Activated T-helper 1 cell treated with anti-CD3 and anti-CD28 coated beads, Interleukin-12 subunit alpha, Interleukin-12 subunit beta, Interleukin-2, Interleukin-4 antibody, amounts not matched to agents 30 ng/mL and 10 ng/mL and 1 ng/mL, durations not matched to agents 14 hours and 24 hours and 36 hours (primary cell): ENCODE measurements around the gene CD164L2. TPM values are rescaled to one million over a fixed set of nuclear protein-coding genes. Genes with fewer than 3 reads are reported as not detected.

ENCODE experiments used
- DNase-seq: peaks from one replicate; pipeline ENCODE4 v3.0.0; 2021; ENCODE audit warnings: low spot score
- H3K27ac Mint-ChIP-seq: one replicate; pipeline ENCODE4 v1.8.0; 2021; ENCODE audit warnings: mild to moderate bottlenecking, mixed read lengths
- H3K27me3 Mint-ChIP-seq: one replicate; pipeline ENCODE4 v1.8.0; 2022; ENCODE audit warnings: mild to moderate bottlenecking, moderate library complexity, mixed read lengths; ENCODE audit not compliant: insufficient read depth
- H3K36me3 Mint-ChIP-seq: one replicate; pipeline ENCODE4 v1.8.0; 2021; ENCODE audit warnings: low read depth, mixed read lengths
- H3K4me1 Mint-ChIP-seq: one replicate; pipeline ENCODE4 v1.8.0; 2021; ENCODE audit warnings: low read depth, mixed read lengths
- H3K4me3 Mint-ChIP-seq: one replicate; pipeline ENCODE4 v1.8.0; 2021; ENCODE audit warnings: mild to moderate bottlenecking, moderate library complexity, mixed read lengths
- H3K9me3 Mint-ChIP-seq: one replicate; pipeline ENCODE4 v1.8.0; 2021; ENCODE audit warnings: mixed read lengths
- intact Hi-C: fragments of 100-400 bp; cut with micrococcal nuclease; formaldehyde crosslinking; loops from one replicate; pipeline ENCODE4 v1.15.1; 2024
- total RNA-seq: library from RNA; stranded (reverse); gene quantifications from 2 replicates; pipeline ENCODE4 v1.2.3, GENCODE V29; 2022

The CD164L2 gene
- total RNA-seq, 1 donor from 2014 or later, result not detected

DNA sequence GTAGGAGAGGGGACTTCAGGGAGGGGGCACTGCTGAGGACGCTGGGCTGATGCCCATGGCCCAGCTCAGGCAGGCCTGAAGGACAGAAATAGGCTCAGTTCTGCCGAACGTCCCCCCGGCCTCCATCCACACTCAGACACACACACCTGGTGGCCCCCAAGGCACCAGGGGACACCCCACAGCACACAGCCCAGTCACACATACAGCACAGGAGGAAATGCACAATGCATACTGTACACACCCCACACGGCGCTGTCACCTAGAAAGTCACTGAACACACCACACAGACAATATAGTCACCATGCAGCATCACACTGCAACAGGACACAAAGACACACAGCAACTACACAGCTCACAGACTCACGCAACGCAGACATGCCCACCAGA, 40.7 kb downstream of the CD164L2 start:
- H3K36me3 Mint-ChIP-seq, result peaks cover 24% of the 10 kb centered on the region
- H3K4me1 Mint-ChIP-seq, result peaks cover 59% of the 10 kb centered on the region
- intact Hi-C loops, result loop anchor here (1.0 to 5.0 kb wide), 2 partner anchors 15 to 1210 kb away; partner anchors contain the start of gene TRNAU1AP
- peak overlapping the region; percentile 99 for H3K27ac Mint-ChIP-seq
- no peaks in the 10 kb centered on the region for H3K9me3 Mint-ChIP-seq
- DNase-seq, result no peak
- peak overlapping the region; percentile 93 for H3K4me3 Mint-ChIP-seq
- H3K27me3 Mint-ChIP-seq, result no peaks in the 10 kb centered on the region

DNA sequence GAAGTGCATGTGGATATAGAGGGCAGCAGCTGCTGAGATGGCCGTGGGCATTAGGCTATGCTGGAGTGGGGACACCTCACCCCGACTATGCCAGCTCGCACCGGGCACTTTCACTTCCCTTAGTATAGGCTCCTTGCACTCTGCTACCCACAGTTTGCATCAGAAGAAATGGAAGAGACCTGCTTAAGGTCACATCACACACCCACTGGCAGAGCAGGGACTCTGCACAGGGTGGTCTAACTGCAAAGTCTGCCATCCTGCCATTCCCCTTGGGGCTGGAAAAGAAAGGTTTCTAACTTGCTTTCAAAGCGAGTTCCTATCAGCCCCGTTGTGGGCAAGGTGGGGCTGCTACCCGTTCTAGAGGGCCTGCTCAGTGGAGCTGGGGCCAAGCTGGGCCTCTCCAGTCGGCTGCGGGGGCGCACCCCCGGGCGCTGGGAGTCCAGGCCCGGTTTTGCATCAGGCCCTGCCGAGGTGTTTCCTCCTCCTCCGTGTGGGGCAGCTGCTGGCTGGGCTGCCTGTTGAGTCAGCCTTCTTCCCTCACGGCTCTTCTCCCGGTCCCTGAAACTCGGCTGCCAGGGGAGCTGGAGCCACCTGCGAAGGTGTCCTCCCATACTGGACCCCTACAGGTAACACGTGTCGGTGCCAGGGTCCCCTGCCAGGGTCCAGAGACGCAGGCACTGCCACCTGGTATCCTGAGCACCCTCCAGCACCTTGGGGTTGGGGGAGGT, 41.4 kb downstream of the CD164L2 start, which contains the start of gene SYTL1:
SYTL1 (plus strand) TSS at position 498 of the 728 bp plus-strand sequence. CDS start 3,313 bp downstream, outside the sequence.
- Mint-ChIP-seq H3K36me3 (peaks cover 24% of the 10 kb centered on the region), H3K27me3 (no peaks in the 10 kb centered on the region), H3K27ac (peak within 1 kb of the TSS; percentile 99)

DNA sequence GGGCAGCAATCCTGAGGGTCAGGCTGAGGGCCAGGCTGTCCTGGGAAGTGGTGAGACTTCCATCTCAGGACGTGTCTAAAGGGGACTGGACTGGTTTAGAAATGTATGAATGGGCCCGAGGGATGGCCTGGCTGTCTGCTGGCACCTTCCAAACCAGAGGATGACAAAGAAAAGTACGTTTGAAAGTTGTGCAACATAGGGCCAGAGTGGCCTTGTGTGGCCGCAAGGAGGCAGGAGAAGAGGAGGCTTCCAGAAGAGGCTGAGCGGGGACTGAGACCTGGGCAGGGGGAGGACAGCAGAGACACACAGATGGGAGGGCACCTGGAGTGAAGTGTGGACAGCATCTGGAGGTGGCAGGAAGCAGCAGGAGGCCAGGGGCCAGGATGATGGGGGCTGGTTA, 43.9 kb downstream of the CD164L2 start:
- intact Hi-C loops, result no loop called here
- Mint-ChIP-seq H3K36me3 (peaks cover 25% of the 10 kb centered on the region), H3K4me3 (no peak overlapping the region), H3K9me3 (no peaks in the 10 kb centered on the region), H3K27ac (peak overlapping the region; percentile 67), H3K27me3 (no peaks in the 10 kb centered on the region), H3K4me1 (peaks cover 55% of the 10 kb centered on the region)
- no peak for DNase-seq

More for the DNA sequence above, 41.4 kb downstream of the CD164L2 start, which contains the start of gene SYTL1:
- intact Hi-C loops, result loop anchor here (1.0 to 5.0 kb wide), 3 partner anchors 16 to 1211 kb away; partner anchors contain the start of genes TMEM222 and TRNAU1AP
- H3K4me1 Mint-ChIP-seq, result peaks cover 59% of the 10 kb centered on the region
- H3K9me3 Mint-ChIP-seq, result no peaks in the 10 kb centered on the region
- DNase-seq, result peak; percentile 63
- peak within 1 kb of the TSS; percentile 93 for H3K4me3 Mint-ChIP-seq

DNA sequence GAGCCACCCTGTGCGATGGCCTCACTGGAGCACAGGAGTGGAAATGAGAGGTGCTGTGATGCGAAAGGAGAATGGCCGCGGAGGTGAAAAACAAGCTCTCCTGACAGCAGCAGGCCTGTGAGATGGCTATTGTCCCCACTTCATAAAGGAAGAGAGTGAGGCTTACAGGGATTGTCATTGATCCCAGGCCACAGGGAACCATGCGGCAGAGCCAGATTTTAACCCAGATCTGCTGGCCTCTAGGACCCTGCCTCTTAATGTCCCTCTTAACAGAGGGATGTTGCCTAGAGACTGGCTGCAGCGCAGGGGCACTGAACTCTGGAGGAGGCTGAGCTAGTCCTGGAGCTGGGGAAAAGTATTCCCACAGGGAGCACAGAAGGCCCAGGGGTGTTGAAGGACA, 44.4 kb downstream of the CD164L2 start:
- H3K9me3 Mint-ChIP-seq, result no peaks in the 10 kb centered on the region
- no peak overlapping the region for H3K4me3 Mint-ChIP-seq
- no peaks in the 10 kb centered on the region for H3K27me3 Mint-ChIP-seq

DNA sequence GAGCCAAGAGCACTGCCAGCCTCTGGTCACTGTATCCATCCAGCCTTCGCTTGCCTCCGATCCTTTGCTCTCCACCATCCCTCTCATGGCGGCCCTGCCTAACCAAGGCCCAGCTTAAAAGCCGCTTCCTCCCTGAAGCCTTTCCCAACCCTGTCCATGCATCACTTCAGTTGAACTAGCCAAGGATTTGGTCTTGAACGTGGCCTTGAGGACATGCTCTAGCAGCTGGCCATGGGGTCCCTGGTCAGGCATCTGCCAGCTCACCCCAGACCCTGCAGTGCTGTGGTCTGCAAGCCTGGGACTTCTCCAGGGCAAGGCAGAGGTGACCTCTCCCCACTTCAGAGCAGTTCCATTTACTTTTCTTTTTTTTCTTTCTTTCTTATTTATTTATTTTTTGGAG, 46.4 kb downstream of the CD164L2 start:
- H3K4me3 Mint-ChIP-seq, result no peak overlapping the region
- no peak for DNase-seq

More for the DNA sequence above, 44.4 kb downstream of the CD164L2 start:
- peaks cover 28% of the 10 kb centered on the region for H3K36me3 Mint-ChIP-seq
- H3K27ac Mint-ChIP-seq, result peak overlapping the region; percentile 67
- H3K4me1 Mint-ChIP-seq, result peaks cover 51% of the 10 kb centered on the region
- intact Hi-C loops, result no loop called here
- DNase-seq, result no peak

DNA sequence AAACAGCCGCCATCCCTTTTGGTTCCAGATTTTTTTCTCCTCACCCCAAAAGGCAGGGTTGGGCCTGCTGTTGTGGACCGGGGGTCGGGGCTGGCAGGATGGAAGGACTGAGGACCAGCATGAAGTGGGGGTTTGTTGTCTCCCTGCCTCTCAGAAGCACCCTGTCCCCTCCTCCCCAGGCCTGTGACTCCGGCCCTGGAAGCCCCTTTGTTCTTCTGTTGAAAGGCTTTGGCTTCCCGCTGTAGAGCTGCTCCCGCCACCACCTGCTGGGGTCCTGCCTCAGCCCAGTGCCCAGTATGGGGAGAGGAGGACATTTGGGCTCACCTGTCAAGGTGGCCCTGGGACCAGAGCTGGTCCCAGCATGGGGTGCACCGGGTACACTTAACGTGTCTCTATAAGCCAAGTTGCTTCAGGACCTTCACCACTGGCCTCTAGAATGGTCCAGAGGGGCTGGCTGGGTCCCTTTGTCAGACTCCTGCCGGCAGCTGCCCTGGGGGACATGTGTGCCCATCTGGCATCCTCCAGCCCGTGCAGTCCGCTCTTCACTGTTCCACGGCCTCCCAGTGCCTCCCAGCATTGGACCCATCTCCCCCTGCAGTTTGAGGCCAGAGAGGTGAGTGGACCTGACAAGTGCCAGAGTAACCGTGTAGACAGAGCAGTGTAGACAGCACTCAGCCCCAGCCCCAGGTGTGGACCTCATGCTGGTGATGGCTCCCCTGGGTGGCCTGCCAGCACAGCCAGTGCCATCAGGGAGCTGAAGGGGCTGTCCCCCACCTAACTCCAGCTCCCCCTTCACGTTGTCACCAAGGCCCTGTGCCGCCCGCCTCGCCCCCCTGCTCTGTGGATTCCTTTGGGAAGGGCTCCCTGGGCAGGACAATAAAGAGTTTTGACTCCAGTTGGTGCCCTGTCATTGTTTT, 47.4 kb downstream of the CD164L2 start:
- DNase-seq, result no peak
- peaks cover 37% of the 10 kb centered on the region for H3K4me1 Mint-ChIP-seq
- no peak overlapping the region for H3K4me3 Mint-ChIP-seq
- no peaks in the 10 kb centered on the region for H3K27me3 Mint-ChIP-seq
- intact Hi-C loops, result no loop called here
- H3K27ac Mint-ChIP-seq, result no peak overlapping the region
- no peaks in the 10 kb centered on the region for H3K9me3 Mint-ChIP-seq
- H3K36me3 Mint-ChIP-seq, result peaks cover 39% of the 10 kb centered on the region

More for the DNA sequence above, 46.4 kb downstream of the CD164L2 start:
- H3K27me3 Mint-ChIP-seq, result no peaks in the 10 kb centered on the region
- H3K36me3 Mint-ChIP-seq, result peaks cover 35% of the 10 kb centered on the region
- H3K4me1 Mint-ChIP-seq, result peaks cover 47% of the 10 kb centered on the region
- H3K27ac Mint-ChIP-seq, result no peak overlapping the region
- no peaks in the 10 kb centered on the region for H3K9me3 Mint-ChIP-seq
- intact Hi-C loops, result no loop called here

DNA sequence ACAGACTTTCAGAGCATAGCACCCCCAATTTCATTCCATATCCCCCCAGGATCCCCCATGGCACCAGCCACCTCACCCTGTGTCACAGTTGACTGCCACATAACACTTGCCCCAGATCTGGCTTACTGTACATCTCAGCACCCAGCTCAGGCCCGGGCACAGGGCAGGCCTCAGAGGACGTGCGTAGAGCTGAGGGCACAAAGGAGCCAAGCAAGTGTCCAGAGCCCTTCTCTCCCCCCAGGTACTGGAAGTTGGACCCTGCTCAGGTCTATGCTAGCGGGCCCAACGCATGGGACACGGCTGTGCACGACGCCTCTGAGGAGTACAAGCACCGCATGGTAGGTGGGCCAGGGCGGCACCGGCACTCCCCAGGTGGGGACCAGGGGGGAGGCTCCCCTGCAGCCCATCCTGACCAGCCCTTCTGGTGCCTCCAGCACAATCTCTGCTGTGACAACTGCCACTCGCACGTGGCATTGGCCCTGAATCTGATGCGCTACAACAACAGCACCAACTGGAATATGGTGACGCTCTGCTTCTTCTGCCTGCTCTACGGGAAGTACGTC, 49.3 kb downstream of the CD164L2 start:
- intact Hi-C loops, result no loop called here
- H3K4me1 Mint-ChIP-seq, result peaks cover 17% of the 10 kb centered on the region
- H3K27me3 Mint-ChIP-seq, result no peaks in the 10 kb centered on the region
- peaks cover 32% of the 10 kb centered on the region for H3K36me3 Mint-ChIP-seq
- H3K27ac Mint-ChIP-seq, result peak overlapping the region; percentile 20
- H3K4me3 Mint-ChIP-seq, result no peak overlapping the region
- H3K9me3 Mint-ChIP-seq, result no peaks in the 10 kb centered on the region
- DNase-seq, result no peak

DNA sequence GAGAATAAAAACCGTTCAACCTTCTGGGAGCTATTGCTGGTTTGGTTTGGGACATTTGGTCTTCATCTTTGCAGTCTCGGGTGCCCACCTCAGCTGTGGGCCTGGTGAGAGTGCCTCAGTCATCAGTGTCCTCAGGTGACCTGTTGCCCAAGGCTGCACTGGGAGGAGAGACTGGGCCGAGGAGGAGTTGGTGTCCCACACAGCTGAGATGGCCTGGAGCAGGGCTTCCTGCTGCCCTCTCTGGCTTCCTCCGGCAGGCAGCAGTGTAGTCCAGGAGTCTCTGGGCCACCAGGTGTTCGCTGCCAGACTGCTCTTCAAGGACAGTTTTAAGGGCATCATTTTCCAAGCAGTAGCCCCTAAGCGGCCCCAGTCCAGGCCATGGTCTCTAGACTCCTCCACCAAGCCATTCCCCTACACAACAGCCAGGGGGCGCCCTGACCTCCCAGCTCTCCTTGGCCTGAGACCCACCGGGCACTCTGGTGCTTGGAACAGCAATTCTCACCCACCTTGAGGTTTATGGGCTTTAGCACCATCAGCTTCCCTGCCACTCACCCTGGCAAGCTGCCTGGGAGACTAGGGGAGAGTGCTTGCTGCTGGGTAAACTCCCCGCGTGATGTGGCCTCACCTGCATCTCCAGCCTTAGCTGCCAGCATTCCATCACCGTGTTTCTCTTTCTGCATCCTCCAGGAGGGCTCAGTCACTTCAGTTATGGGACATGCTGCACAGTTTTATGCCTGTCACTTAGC, 50.4 kb downstream of the CD164L2 start:
- Mint-ChIP-seq H3K27ac (peak overlapping the region; percentile 34), H3K27me3 (no peaks in the 10 kb centered on the region), H3K4me1 (peaks cover 21% of the 10 kb centered on the region), H3K9me3 (no peaks in the 10 kb centered on the region), H3K36me3 (peaks cover 32% of the 10 kb centered on the region), H3K4me3 (no peak overlapping the region)
- peak; percentile 31 for DNase-seq
- intact Hi-C loops, result loop anchor here (1.0 kb wide), 1 partner anchor 56 kb away; no protein-coding TSS in a partner anchor

DNA sequence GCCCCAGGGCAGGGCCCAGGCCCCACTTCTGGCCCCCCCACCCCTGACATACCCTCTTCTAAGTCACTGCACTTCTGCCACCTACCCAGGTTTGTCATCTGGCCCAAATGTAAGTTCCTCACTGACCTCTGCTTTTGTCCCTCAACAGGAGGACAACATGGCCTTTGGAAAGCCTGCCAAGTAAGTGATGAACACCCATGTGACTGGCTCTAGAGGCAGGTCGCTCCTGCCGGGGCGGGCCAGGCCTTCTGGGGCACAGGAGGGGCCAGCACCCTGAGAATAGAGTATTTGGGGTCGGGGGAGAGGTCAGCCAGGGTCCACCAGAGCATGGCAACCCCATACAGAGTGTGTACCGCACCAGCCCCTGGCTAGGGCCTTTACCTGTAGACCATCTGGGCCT, 51.2 kb downstream of the CD164L2 start:
- DNase-seq, result no peak
- no peak overlapping the region for H3K27ac Mint-ChIP-seq
- H3K9me3 Mint-ChIP-seq, result no peaks in the 10 kb centered on the region

DNA sequence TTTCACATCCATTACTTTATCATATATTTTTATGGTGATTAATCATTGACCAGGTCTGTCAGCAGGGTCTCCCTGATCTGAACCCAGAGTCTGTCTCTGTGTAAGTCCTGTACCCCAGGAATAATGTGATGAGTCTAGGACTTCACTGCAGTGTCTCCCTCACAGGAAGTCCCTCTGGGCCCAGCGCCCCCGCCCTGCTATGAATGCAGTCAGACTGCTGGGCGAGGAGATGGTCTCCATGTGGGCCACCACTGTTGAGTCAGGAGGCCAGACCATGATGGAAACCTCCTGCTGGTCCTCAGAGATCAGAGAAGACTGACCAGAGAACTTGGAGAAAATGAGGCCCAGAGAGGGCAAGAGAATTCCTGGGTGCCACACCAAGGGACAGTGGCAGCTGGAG, 51.7 kb downstream of the CD164L2 start:
- no peak overlapping the region for H3K27ac Mint-ChIP-seq
- H3K4me1 Mint-ChIP-seq, result peaks cover 22% of the 10 kb centered on the region
- H3K9me3 Mint-ChIP-seq, result no peaks in the 10 kb centered on the region
- no peak overlapping the region for H3K4me3 Mint-ChIP-seq
- intact Hi-C loops, result no loop called here
- no peaks in the 10 kb centered on the region for H3K27me3 Mint-ChIP-seq
- H3K36me3 Mint-ChIP-seq, result peaks cover 26% of the 10 kb centered on the region
- DNase-seq, result no peak

More for the DNA sequence above, 51.2 kb downstream of the CD164L2 start:
- Mint-ChIP-seq H3K36me3 (peaks cover 30% of the 10 kb centered on the region), H3K4me3 (no peak overlapping the region), H3K4me1 (peaks cover 22% of the 10 kb centered on the region), H3K27me3 (no peaks in the 10 kb centered on the region)
- intact Hi-C loops, result loop anchor here (1.0 kb wide), 1 partner anchor 56 kb away; no protein-coding TSS in a partner anchor

DNA sequence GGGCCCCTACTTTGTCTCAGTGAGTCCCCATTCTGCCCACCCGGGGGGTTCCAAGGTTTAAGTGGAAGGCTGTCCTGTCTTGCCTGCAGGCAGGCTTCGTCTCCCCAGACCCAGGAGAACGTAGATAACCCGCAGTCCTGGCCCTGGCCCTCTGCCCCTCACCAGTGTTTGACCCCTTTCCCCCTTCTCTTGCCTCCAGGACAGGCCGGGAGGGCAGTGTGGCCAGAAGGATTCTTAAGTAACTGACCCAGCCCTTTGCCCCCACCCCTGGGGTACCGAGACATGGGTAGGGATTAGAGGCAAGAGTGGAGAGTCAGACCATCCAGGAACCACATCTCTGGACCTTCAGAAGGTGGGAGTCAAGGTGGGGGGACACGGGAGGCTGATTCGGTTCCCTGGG, 52.3 kb downstream of the CD164L2 start:
- Mint-ChIP-seq H3K4me3 (no peak overlapping the region), H3K27me3 (no peaks in the 10 kb centered on the region), H3K4me1 (peaks cover 22% of the 10 kb centered on the region), H3K9me3 (no peaks in the 10 kb centered on the region), H3K27ac (no peak overlapping the region), H3K36me3 (peaks cover 24% of the 10 kb centered on the region)
- DNase-seq, result no peak
- intact Hi-C loops, result no loop called here
